PC-9 (cell line): ENCODE results near the gene GRHL1. TPM values are rescaled to one million over a fixed set of nuclear protein-coding genes. Genes with fewer than 3 reads are reported as not detected.

Experiments used
- BruUV-seq: library from RNA; stranded (reverse); fragments of 400-500 nt; replicated peaks from 2 replicates; lab custom pipeline; 2021; lab: Mats Ljungman, UMichigan
- CTCF ChIA-PET: fragments of 300-600 bp; sonication (Branson Sonifier 250); formaldehyde crosslinking; loops from one replicate; lab custom pipeline; 2022; ENCODE audit warnings: antibody characterized with exemption; lab: Charles Lee
- POLR2A ChIA-PET: fragments of 300-600 bp; sonication (Branson Sonifier 250); formaldehyde crosslinking; loops from one replicate; lab custom pipeline; 2022; ENCODE audit warnings: antibody characterized with exemption; ENCODE audit not compliant: unreplicated experiment; lab: Charles Lee
- DNase-seq, 2 experiments: peaks; one replicate each; pipeline versions ENCODE4 v3.0.0 to v3.0.0-alpha.2; 2015 to 2022; ENCODE audit warnings: mixed read lengths in 1 of 2
- H2AFZ ChIP-seq: fragments of 200-600 bp; sonication (generic); 2 replicates; pipeline ENCODE4 v1.8.1; 2017; ENCODE audit warnings: antibody characterized with exemption
- H3F3A ChIP-seq: fragments of 200-600 bp; sonication (generic); 2 replicates; pipeline ENCODE4 v1.8.1; 2017; ENCODE audit warnings: antibody characterized with exemption, mild to moderate bottlenecking, low read depth; ENCODE audit not compliant: insufficient read depth
- H3K27ac ChIP-seq: fragments of 200-600 bp; sonication (generic); 2 replicates; pipeline ENCODE4 v1.6.1; 2016; ENCODE audit warnings: mixed run types
- H3K27me3 ChIP-seq: fragments of 200-600 bp; sonication (generic); 2 replicates; pipeline ENCODE4 v1.6.1; 2016; ENCODE audit warnings: low read depth, mixed run types; ENCODE audit not compliant: insufficient read depth
- H3K36me3 ChIP-seq: fragments of 200-600 bp; sonication (generic); 2 replicates; pipeline ENCODE4 v1.6.1; 2016; ENCODE audit warnings: low read depth, mixed run types
- H3K4me1 ChIP-seq: fragments of 200-600 bp; sonication (generic); replicated peaks from 2 replicates; pipeline ENCODE4 v1.6.1; 2016; ENCODE audit warnings: mixed run types; ENCODE audit not compliant: insufficient read depth
- H3K4me2 ChIP-seq: fragments of 200-600 bp; sonication (generic); 2 replicates; pipeline ENCODE4 v1.6.1; 2017; ENCODE audit warnings: mixed run types
- H3K4me3 ChIP-seq: fragments of 200-600 bp; sonication (generic); 2 replicates; pipeline ENCODE4 v1.6.1; 2016; ENCODE audit warnings: mixed run types
- H3K79me2 ChIP-seq: fragments of 200-600 bp; sonication (generic); 2 replicates; pipeline ENCODE4 v1.6.1; 2017; ENCODE audit warnings: low read depth, mixed run types
- H3K9me2 ChIP-seq: fragments of 200-600 bp; sonication (generic); 2 replicates; pipeline ENCODE4 v1.8.1; 2017; ENCODE audit warnings: mild to moderate bottlenecking; ENCODE audit not compliant: insufficient read depth
- H3K9me3 ChIP-seq: fragments of 200-600 bp; sonication (generic); 2 replicates; pipeline ENCODE4 v1.8.1; 2016; ENCODE audit warnings: low read depth; ENCODE audit not compliant: insufficient read depth
- H4K20me1 ChIP-seq: fragments of 200-600 bp; sonication (generic); 2 replicates; pipeline ENCODE4 v1.8.1; 2017; ENCODE audit not compliant: insufficient read depth
- CTCF ChIP-seq: fragments of 200-600 bp; sonication (generic); conservative IDR thresholded peaks from 2 replicates; pipeline ENCODE4 v1.6.1; 2017; ENCODE audit warnings: mixed run types, antibody characterized with exemption, mild to moderate bottlenecking, moderate library complexity
- EZH2 ChIP-seq: fragments of 200-600 bp; sonication (generic); IDR thresholded peaks from 2 replicates; pipeline ENCODE4 v1.8.0; 2017; ENCODE audit warnings: antibody characterized with exemption, low read depth
- intact Hi-C: fragments of 100-400 bp; cut with micrococcal nuclease; formaldehyde crosslinking; loops from one replicate; pipeline ENCODE4 v1.10.0; 2022; ENCODE audit not compliant: unreplicated experiment
- total RNA-seq: library from RNA; stranded (reverse); gene quantifications from 2 replicates; pipeline ENCODE4 v1.2.3, GENCODE V29; 2021

GRHL1 gene
- total RNA-seq, 1 experiment from 2014 or later = 10.6 TPM

GRCh38 chr2:10045561-10046355 lies 94.3 kb downstream of the GRHL1 start:
- H3K4me3 ChIP-seq = no peak overlapping the region

GRCh38 chr2:10046931-10047330 lies 95.4 kb downstream of the GRHL1 start:
- H2AFZ ChIP-seq = no peak overlapping the region
- peaks cover 11% of the 10 kb centered on the region; the same call in 1 of the 2 replicates for H3K36me3 ChIP-seq
- no peak overlapping the region for H3K4me3 ChIP-seq
- intact Hi-C loops = no loop called here
- peaks cover 28% of the 10 kb centered on the region for H3K79me2 ChIP-seq
- H3F3A ChIP-seq = peaks cover 38% of the 10 kb centered on the region; the same call in 1 of the 2 replicates
- no peaks in the 10 kb centered on the region for H3K27me3 ChIP-seq
- no peak overlapping the region for H3K27ac ChIP-seq
- H3K4me1 ChIP-seq = peaks cover 5% of the 10 kb centered on the region
- no peak overlapping the region for H3K4me2 ChIP-seq
- no TSS peak for BruUV-seq
- POLR2A ChIA-PET = no interaction called here
- no peak for DNase-seq
- H3K9me2 ChIP-seq = no peaks in the 10 kb centered on the region
- no peaks in the 10 kb centered on the region for H3K9me3 ChIP-seq
- H4K20me1 ChIP-seq = peaks cover 26% of the 10 kb centered on the region
- TF ChIP-seq CTCF (no peak), EZH2 (no peak)
- CTCF ChIA-PET = no interaction called here

More at GRCh38 chr2:10045561-10046355, 94.3 kb downstream of the GRHL1 start:
- Histone ChIP-seq H3K27me3 (no peaks in the 10 kb centered on the region), H3K79me2 (peaks cover 28% of the 10 kb centered on the region), H3F3A (peaks cover 38% of the 10 kb centered on the region; the same call in 1 of the 2 replicates), H3K36me3 (peaks cover 11% of the 10 kb centered on the region; the same call in 1 of the 2 replicates), H3K27ac (no peak overlapping the region), H3K9me2 (no peaks in the 10 kb centered on the region), H3K9me3 (no peaks in the 10 kb centered on the region), H3K4me1 (peaks cover 5% of the 10 kb centered on the region), H2AFZ (no peak overlapping the region), H4K20me1 (peaks cover 26% of the 10 kb centered on the region), H3K4me2 (no peak overlapping the region)
- DNase-seq = no peak
- intact Hi-C loops = no loop called here
- ChIA-PET CTCF (interaction anchor here (0.6 kb wide), 1 partner anchor 871 kb away, joined by 3 read pairs; no protein-coding TSS in a partner anchor), POLR2A (interaction anchor here (0.5 kb wide), 1 partner anchor 843 kb away, joined by 9 read pairs; no protein-coding TSS in a partner anchor)
- no TSS peak for BruUV-seq
- TF ChIP-seq EZH2 (no peak), CTCF (no peak)

- peaks cover 17% of the 10 kb centered on the region; the same call in 1 of the 2 replicates for H3K36me3 ChIP-seq
- peaks cover 28% of the 10 kb centered on the region for H3K79me2 ChIP-seq
- ChIA-PET POLR2A (interaction anchor here (0.6 kb wide), 1 partner anchor 216 kb away, joined by 17 read pairs; no protein-coding TSS in a partner anchor), CTCF (interaction anchor here (0.7 to 2.0 kb wide), 2 partner anchors 10 to 29 kb away, joined by 6 to 9 read pairs; no protein-coding TSS in a partner anchor)
- no peaks in the 10 kb centered on the region for H3K9me3 ChIP-seq
- H2AFZ ChIP-seq = no peak overlapping the region
- H4K20me1 ChIP-seq = peaks cover 26% of the 10 kb centered on the region
- H3K4me3 ChIP-seq = no peak overlapping the region
- H3K9me2 ChIP-seq = no peaks in the 10 kb centered on the region
- no peak for TF ChIP-seq CTCF
- TF ChIP-seq EZH2 = no peak
- H3F3A ChIP-seq = peaks cover 39% of the 10 kb centered on the region; the same call in 1 of the 2 replicates
- DNase-seq = no peak
- intact Hi-C loops = loop anchor here (1.0 kb wide), 1 partner anchor 249 kb away; no protein-coding TSS in a partner anchor
- no peak overlapping the region for H3K4me2 ChIP-seq
- no peak overlapping the region for H3K27ac ChIP-seq
- H3K27me3 ChIP-seq = no peaks in the 10 kb centered on the region
- no TSS peak for BruUV-seq
- H3K4me1 ChIP-seq = peaks cover 5% of the 10 kb centered on the region
Observed at GRCh38 chr2:10047616-10048500, 96.4 kb downstream of the GRHL1 start.
